ENCODE results near the gene SEMA4D. TPM values are rescaled to one million over a fixed set of nuclear protein-coding genes. Genes with fewer than 3 reads are reported as not detected.

SEMA4D gene
- total RNA-seq, 4 donors from 2014 or later = 1.5 to 27.8 (median 11.6) TPM

DNA sequence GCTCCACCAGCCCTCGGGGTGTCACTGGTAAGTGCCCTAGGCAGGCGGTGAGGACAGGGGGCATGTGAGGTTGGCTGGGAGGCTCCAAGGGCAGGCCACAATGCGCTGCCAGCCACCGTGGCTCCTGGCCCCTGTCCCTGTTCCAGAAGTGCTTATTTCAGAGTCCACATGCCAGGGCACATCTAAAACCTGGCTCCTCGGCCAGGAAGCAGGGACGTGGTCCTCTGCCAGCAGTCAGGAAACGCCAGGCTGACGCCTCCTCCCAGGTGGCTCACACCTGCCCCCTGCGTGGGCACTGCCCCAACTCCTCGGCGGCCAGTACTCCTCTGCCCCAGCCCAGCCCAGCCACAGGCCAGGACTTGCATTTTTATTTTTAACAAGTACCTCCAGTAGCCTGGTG is 111.1 kb downstream of the SEMA4D start:
- Histone ChIP-seq H3K36me3 (no peaks in the 10 kb centered on the region), H3K4me3 (no peak overlapping the region), H3K27ac (peak overlapping the region; percentile 51 to 59), H3K27me3 (no peaks in the 10 kb centered on the region), H3K4me1 (no peaks in the 10 kb centered on the region), H3K9me3 (no peaks in the 10 kb centered on the region)
- intact Hi-C loops (cut with DNase I; ENCODE audit: low total_unique reads) = no loop called here
- DNase-seq = no peak
- TF ChIP-seq, protein P1, sequence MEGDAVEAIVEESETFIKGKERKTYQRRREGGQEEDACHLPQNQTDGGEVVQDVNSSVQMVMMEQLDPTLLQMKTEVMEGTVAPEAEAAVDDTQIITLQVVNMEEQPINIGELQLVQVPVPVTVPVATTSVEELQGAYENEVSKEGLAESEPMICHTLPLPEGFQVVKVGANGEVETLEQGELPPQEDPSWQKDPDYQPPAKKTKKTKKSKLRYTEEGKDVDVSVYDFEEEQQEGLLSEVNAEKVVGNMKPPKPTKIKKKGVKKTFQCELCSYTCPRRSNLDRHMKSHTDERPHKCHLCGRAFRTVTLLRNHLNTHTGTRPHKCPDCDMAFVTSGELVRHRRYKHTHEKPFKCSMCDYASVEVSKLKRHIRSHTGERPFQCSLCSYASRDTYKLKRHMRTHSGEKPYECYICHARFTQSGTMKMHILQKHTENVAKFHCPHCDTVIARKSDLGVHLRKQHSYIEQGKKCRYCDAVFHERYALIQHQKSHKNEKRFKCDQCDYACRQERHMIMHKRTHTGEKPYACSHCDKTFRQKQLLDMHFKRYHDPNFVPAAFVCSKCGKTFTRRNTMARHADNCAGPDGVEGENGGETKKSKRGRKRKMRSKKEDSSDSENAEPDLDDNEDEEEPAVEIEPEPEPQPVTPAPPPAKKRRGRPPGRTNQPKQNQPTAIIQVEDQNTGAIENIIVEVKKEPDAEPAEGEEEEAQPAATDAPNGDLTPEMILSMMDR (IDR thresholded peaks at IDR 0.05) = no peak
- no peak for TF ChIP-seq POLR2A (IDR thresholded peaks at IDR 0.05)

DNA sequence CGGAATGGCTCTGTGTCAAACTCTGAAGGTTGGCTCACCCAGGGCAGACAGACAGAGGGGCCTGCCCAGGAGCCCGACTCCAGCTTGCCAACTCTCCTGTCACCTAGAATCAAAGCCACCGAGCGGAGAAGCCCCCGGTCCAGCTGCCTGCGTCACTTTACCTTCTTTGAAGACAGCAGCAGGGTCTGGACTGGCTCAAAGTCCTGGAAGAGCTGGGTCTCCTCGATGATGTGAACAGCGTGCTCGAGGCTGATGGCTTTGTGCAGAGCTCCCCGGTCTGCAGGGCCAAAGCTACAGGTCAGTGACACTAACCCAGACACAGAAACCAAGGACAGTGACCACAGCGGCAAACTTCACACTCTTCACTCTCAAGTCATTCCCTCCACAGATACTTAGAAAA is 111.7 kb downstream of the SEMA4D start:
- H3K36me3 ChIP-seq = no peaks in the 10 kb centered on the region
- intact Hi-C loops (cut with DNase I; ENCODE audit: low total_unique reads) = no loop called here
- no peak for TF ChIP-seq POLR2A (IDR thresholded peaks at IDR 0.05)
- TF ChIP-seq, protein P1 (IDR thresholded peaks at IDR 0.05) = no peak

DNA sequence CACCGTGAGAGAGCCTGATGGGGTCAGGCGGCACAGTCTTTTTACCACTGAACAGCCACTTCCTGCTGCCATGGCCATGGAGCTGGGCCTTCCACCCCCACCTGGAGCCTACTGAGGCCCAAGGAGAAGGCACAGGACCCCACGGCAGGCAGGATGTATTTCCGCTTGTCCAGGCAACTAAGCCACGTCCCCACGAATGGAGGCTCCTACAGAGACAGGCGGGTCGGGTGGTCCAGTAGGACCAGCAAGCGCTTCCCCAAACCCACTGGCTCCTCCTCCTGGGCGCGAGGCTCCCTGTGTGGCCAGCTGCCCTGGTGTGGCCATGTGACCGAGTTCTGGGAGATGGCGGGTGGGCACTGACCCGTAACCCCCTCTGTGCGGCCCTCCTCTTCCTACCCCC is 113.1 kb downstream of the SEMA4D start:
- Histone ChIP-seq H3K27me3 (no peaks in the 10 kb centered on the region), H3K4me1 (no peaks in the 10 kb centered on the region), H3K9me3 (no peaks in the 10 kb centered on the region), H3K36me3 (no peaks in the 10 kb centered on the region), H3K4me3 (no peak overlapping the region), H3K27ac (no peak overlapping the region)
- DNase-seq = no peak
- TF ChIP-seq, protein P1 (IDR thresholded peaks at IDR 0.05) = no peak
- TF ChIP-seq POLR2A (IDR thresholded peaks at IDR 0.05) = no peak
- intact Hi-C loops (cut with DNase I; ENCODE audit: low total_unique reads) = no loop called here

More for the DNA sequence above, 111.7 kb downstream of the SEMA4D start:
- no peak for DNase-seq
- Histone ChIP-seq H3K9me3 (no peaks in the 10 kb centered on the region), H3K4me1 (no peaks in the 10 kb centered on the region), H3K4me3 (no peak overlapping the region), H3K27ac (no peak overlapping the region), H3K27me3 (no peaks in the 10 kb centered on the region)

GRCh38 chr9:89383721-89384300 is 114.1 kb downstream of the SEMA4D start:
- no peak overlapping the region for H3K27ac ChIP-seq
- H3K4me1 ChIP-seq = no peaks in the 10 kb centered on the region
- H3K36me3 ChIP-seq = no peaks in the 10 kb centered on the region
- H3K9me3 ChIP-seq = no peaks in the 10 kb centered on the region
- no peak for DNase-seq
- no peak for TF ChIP-seq POLR2A (IDR thresholded peaks at IDR 0.05)
- TF ChIP-seq, protein P1 (IDR thresholded peaks at IDR 0.05) = no peak
- intact Hi-C loops (cut with DNase I; ENCODE audit: low total_unique reads) = no loop called here
- no peaks in the 10 kb centered on the region for H3K27me3 ChIP-seq
- no peak overlapping the region for H3K4me3 ChIP-seq

- Histone ChIP-seq H3K9me3 (no peaks in the 10 kb centered on the region), H3K36me3 (no peaks in the 10 kb centered on the region), H3K27me3 (no peaks in the 10 kb centered on the region), H3K4me3 (no peak overlapping the region), H3K4me1 (no peaks in the 10 kb centered on the region), H3K27ac (no peak overlapping the region)
- intact Hi-C loops (cut with DNase I; ENCODE audit: low total_unique reads) = no loop called here
- no peak for DNase-seq
- TF ChIP-seq, protein P1 (IDR thresholded peaks at IDR 0.05) = no peak
- no peak for TF ChIP-seq POLR2A (IDR thresholded peaks at IDR 0.05)
Measured at GRCh38 chr9:89383030-89383720, 114.7 kb downstream of the SEMA4D start.

Data from uterus (tissue), 4 donors.